ENCODE results near the gene RNF208.
A peak's percentile ranks its signal among the peaks of the same experiment; 100 is the strongest.
"Not testable (repeated sequence)": the region's sequence is repeated elsewhere in the genome, so short reads cannot be mapped to it uniquely, and the experiment has no call there.

RNF208 gene

GRCh38 chr9:137253717-137254623, 31.9 kb upstream of the RNF208 start:
- no peak for DNase-seq (ENCODE audit: low read depth)

GRCh38 chr9:137252555-137253506, 30.8 kb upstream of the RNF208 start:
- no peak for DNase-seq (ENCODE audit: low read depth)

- DNase-seq (ENCODE audit: low read depth) = no peak
Observed at GRCh38 chr9:137251490-137252268, 29.6 kb upstream of the RNF208 start.

GRCh38 chr9:137251194-137251461, 29.1 kb upstream of the RNF208 start, which contains the start of gene STPG3:
STPG3 (plus strand) TSS chr9:137251286; CDS start chr9:137251287, 1 bp downstream.
- DNase-seq (ENCODE audit: low read depth) = no peak

GRCh38 chr9:137250329-137251193, 28.5 kb upstream of the RNF208 start:
- no peak for DNase-seq (ENCODE audit: low read depth)

- no peak for DNase-seq (ENCODE audit: low read depth)
Observed at GRCh38 chr9:137247916-137248175, 25.8 kb upstream of the RNF208 start.

- DNase-seq (ENCODE audit: low read depth) = no peak
Observed at GRCh38 chr9:137247135-137247915, 25.3 kb upstream of the RNF208 start.

- no peak for DNase-seq (ENCODE audit: low read depth)
Observed at GRCh38 chr9:137245450-137246421, 23.7 kb upstream of the RNF208 start.

- no peak for DNase-seq (ENCODE audit: low read depth)
Observed at GRCh38 chr9:137244486-137245449, 22.7 kb upstream of the RNF208 start.

- no peak for DNase-seq (ENCODE audit: low read depth)
Observed at GRCh38 chr9:137243626-137244485, 21.8 kb upstream of the RNF208 start.

- not testable (repeated sequence) for DNase-seq (ENCODE audit: low read depth)
Observed at GRCh38 chr9:137243266-137243625, 21.2 kb upstream of the RNF208 start.

GRCh38 chr9:137242269-137243203, 20.5 kb upstream of the RNF208 start:
- no peak for DNase-seq (ENCODE audit: low read depth)

GRCh38 chr9:137241490-137242268, 19.6 kb upstream of the RNF208 start:
- peak; percentile 64 for DNase-seq (ENCODE audit: low read depth)

- DNase-seq (ENCODE audit: low read depth) = peak; percentile 94
Observed at GRCh38 chr9:137240841-137241489, 18.9 kb upstream of the RNF208 start, which contains the start of gene TUBB4B. TUBB4B (plus strand) TSS chr9:137241287; CDS start chr9:137241361, 74 bp downstream.

Measured in stimulated activated CD8-positive, alpha-beta memory T cell treated with anti-CD3 and anti-CD28 coated beads, Interleukin-4, amount 100 ng/mL, for 24 hours (primary cell).